Measurements from ENCODE around the gene PRRX1. TPM values are rescaled to one million over a fixed set of nuclear protein-coding genes. Genes with fewer than 3 reads are reported as not detected.

The PRRX1 gene
- total RNA-seq, 2 experiments from 2014 or later, result not detected

DNA sequence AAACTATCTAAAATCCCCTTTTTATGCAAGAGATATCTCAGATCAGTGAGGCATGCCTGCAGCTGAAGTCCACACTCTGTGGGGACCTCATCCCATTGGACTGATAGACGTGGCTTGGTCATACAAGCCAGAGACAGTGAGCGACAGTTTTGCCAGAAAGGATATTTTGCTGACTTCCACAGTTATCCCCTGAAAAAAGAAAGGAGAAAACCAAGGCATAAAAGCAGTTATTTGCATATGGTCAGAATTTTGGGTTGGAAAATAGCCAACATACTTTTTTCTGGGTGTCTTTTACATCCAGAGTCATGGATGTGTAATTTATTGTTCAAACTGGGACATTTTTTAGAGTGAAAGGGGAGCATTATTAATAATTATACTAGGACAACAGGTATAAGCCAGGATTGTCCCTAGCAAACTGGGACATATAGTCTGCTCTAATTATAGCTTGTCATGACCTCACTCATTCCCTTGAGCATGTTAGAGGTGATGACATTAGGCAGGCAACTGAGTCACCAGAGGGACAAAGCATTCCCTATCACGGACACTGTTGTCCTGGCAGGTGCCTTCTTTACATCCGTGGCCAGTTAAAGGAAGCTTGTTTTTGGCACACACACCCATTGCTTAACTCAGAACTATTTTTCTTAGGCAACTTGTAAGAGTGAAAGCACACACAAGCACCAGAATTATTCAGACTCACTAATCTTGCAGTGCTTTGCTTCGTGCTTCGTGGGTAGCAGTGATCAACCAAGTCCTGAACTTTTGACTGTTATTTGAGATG, 65.5 kb downstream of the PRRX1 start:
- Mint-ChIP-seq H3K9me3 (ENCODE audit: low read depth) (no peaks in the 10 kb centered on the region), H3K27me3 (peaks cover 2% of the 10 kb centered on the region), H3K4me1 (no peaks in the 10 kb centered on the region), H3K4me3 (no peak overlapping the region), H3K36me3 (no peaks in the 10 kb centered on the region), H3K27ac (no peak overlapping the region)
- DNase-seq (no peak), ATAC-seq (no peak)
- CTCF ChIA-PET, result no interaction called here

DNA sequence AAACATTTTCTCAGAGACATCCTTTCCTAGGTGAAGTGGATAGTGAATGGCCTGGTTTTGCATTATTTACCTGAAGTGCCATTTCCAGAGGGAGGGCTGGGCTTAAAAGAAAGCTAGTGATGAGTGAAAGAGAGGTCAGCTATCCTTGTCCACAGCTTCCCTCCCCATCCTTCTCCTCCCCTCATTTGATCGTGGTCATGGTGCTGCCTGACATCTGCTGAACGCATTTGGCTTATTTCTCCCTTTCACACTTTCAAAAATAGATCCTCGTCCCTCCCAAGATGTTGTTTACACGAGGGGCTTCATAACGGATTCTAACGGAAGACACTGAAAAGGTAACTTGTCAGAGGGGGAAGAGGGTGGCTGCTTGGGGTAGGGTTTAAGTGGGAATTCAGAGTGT, 66.1 kb downstream of the PRRX1 start:
- H3K4me1 Mint-ChIP-seq, result no peaks in the 10 kb centered on the region
- H3K4me3 Mint-ChIP-seq, result no peak overlapping the region
- DNase-seq, result no peak
- no peaks in the 10 kb centered on the region for H3K36me3 Mint-ChIP-seq
- no peaks in the 10 kb centered on the region for H3K9me3 Mint-ChIP-seq (ENCODE audit: low read depth)
- peaks cover 2% of the 10 kb centered on the region for H3K27me3 Mint-ChIP-seq
- CTCF ChIA-PET, result no interaction called here
- no peak for ATAC-seq
- no peak overlapping the region for H3K27ac Mint-ChIP-seq

DNA sequence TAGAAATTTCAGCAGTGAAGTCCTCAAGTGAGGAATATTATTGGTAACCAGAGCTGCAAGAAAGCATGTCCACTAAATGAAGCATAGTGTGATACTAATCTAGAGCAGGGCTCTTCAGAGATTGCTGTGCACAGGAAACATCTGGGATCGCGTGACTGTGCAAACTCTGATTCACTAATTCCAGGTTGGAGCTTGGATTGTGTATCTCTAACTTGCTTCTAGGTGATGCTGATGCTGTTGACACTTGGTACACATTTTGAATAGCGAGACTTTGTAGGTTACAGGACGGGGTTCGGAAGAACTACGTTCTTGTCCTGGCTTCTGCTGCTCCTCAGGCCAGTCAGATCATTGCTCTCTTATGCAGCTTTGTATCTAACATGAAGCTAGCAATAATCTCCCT, 66.5 kb downstream of the PRRX1 start:
- Mint-ChIP-seq H3K27me3 (peaks cover 2% of the 10 kb centered on the region), H3K27ac (no peak overlapping the region), H3K9me3 (ENCODE audit: low read depth) (no peaks in the 10 kb centered on the region), H3K4me1 (no peaks in the 10 kb centered on the region), H3K4me3 (no peak overlapping the region), H3K36me3 (no peaks in the 10 kb centered on the region)
- DNase-seq (no peak), ATAC-seq (no peak)
- CTCF ChIA-PET, result no interaction called here

DNA sequence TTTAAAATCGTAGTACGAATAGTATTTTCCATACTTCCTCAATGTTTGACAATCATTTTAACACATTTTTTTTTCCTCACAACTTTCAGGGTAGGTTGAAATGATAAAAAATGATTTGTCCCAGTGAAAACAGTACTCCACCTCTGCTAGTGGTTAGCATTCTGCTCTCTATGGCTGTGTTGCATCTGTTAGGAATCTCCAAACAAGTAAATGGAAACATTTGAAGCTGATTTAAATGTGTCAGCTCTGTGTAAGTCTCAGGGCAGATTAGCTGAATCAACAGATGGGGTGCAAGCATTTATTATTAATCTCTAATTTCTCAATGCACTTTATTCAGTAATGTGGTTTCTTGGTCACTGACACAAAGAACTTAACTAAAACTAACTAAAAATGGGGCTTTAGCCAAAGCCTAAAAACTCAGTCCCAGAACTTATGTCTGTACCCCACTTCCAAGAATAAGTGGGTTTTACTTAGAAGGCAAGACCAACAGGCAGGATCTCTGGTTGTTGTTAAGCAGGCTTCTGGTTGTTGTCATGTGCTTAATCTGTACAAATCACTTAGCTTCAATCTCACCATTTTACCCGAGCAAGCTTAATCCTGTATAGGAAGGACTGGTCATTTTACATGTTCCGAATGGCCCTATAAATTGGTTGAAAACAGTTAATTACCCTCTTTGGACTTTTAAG, 67.8 kb downstream of the PRRX1 start:
- H3K27ac Mint-ChIP-seq, result no peak overlapping the region
- DNase-seq, result no peak
- H3K27me3 Mint-ChIP-seq, result peaks cover 2% of the 10 kb centered on the region
- no peak overlapping the region for H3K4me3 Mint-ChIP-seq
- H3K4me1 Mint-ChIP-seq, result no peaks in the 10 kb centered on the region
- ATAC-seq, result no peak
- no peaks in the 10 kb centered on the region for H3K9me3 Mint-ChIP-seq (ENCODE audit: low read depth)
- H3K36me3 Mint-ChIP-seq, result no peaks in the 10 kb centered on the region
- CTCF ChIA-PET, result no interaction called here

DNA sequence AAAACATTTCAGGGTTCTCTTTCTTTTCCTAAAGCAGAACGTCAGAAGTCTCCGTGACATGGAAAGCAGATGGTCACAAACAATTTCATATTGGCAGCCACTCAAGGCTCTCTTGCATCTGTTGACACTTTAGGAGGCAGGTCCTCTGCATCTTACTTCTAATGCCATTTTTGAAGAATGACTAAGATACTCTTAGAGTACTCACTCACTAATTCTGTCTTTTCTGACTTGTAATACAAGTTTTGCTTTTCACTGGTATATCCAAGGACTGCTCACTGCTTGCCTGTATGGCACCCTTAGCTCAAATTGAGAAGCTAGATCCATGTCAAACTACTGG, 68.3 kb downstream of the PRRX1 start:
- Mint-ChIP-seq H3K27me3 (peaks cover 2% of the 10 kb centered on the region), H3K27ac (no peak overlapping the region), H3K4me1 (no peaks in the 10 kb centered on the region), H3K9me3 (ENCODE audit: low read depth) (no peaks in the 10 kb centered on the region), H3K36me3 (no peaks in the 10 kb centered on the region), H3K4me3 (no peak overlapping the region)
- DNase-seq (no peak), ATAC-seq (no peak)
- CTCF ChIA-PET, result no interaction called here

DNA sequence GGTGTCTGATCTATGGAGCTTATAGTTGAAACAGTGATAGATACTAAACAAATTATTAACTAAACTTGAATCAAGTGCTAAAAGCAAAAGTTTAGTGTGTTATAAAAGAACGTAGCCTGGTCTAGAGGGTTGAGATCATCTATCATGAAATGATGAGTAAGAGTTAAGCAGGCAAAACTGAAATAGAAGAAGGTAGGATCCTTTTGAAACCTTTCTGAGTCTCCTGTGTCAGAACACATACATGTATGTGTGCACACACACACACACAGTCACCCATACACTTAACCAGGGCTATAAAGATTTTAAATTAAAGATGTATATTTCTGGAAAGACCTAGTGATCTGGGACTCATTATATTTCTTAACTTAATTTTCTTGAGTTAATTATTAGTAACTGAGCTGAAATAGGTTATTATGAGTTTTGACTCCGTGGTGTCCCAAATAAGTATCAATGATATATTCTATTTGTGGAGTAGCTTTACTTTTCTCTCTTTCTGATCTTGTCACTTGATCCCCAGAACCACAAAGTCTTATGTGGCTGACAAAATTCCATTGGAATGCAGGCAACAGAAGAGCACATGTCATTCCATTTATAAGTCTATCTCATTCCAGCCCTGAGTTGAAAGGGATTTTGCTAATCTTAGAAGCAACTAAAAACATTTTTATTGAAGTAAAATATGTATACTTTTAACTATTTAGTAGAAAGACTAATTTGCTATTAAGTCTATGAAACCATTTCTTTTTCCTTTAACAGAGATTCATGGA, 70.7 kb downstream of the PRRX1 start:
- no peaks in the 10 kb centered on the region for H3K4me1 Mint-ChIP-seq
- no peak overlapping the region for H3K27ac Mint-ChIP-seq
- no peak overlapping the region for H3K4me3 Mint-ChIP-seq
- CTCF ChIA-PET, result no interaction called here
- ATAC-seq (no peak), DNase-seq (no peak)
- H3K9me3 Mint-ChIP-seq (ENCODE audit: low read depth), result no peaks in the 10 kb centered on the region
- no peaks in the 10 kb centered on the region for H3K36me3 Mint-ChIP-seq
- H3K27me3 Mint-ChIP-seq, result peaks cover 2% of the 10 kb centered on the region

DNA sequence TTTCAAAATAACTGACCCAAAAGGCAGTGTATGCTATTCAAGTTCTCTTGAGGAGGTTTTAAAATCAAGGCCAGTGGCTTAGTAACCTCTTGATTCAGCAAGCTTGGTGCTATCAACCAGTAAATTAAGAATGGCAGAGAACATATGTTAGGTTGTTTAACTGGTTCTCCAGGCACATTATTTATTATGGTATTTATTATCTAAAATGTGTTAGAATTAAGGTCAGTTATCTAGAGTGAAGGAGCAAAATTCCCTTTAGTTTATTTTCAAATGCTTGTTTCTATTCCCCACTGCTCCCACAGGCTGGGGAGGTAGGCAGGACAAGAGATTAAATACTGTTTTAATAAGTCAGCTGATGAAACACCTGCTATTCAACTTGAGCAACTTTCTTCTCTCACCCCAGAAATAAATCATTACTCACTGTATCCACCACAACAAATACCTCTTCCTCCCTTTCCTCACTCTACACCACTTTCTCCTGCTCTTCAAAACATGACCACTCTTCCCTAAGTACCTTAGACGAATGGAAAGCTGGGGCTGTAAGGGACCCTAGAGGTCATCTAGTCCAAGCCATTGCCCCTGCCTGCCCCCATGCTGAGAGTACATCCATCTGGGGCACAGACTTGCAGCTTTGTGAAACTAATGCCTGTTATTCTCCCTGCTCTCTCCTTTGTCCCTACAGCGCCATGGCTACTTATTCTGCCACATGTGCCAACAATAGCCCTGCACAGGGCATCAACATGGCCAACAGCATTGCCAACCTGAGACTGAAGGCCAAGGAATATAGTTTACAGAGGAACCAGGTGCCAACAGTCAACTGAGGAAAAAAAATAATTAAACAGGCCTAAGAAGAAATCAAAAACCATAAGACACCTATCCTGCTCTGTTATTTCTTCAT, 71.7 kb downstream of the PRRX1 start:
- Mint-ChIP-seq H3K27ac (no peak overlapping the region), H3K4me1 (no peaks in the 10 kb centered on the region), H3K9me3 (ENCODE audit: low read depth) (no peaks in the 10 kb centered on the region), H3K4me3 (no peak overlapping the region), H3K27me3 (peaks cover 2% of the 10 kb centered on the region), H3K36me3 (no peaks in the 10 kb centered on the region)
- DNase-seq (no peak), ATAC-seq (no peak)
- CTCF ChIA-PET, result no interaction called here

DNA sequence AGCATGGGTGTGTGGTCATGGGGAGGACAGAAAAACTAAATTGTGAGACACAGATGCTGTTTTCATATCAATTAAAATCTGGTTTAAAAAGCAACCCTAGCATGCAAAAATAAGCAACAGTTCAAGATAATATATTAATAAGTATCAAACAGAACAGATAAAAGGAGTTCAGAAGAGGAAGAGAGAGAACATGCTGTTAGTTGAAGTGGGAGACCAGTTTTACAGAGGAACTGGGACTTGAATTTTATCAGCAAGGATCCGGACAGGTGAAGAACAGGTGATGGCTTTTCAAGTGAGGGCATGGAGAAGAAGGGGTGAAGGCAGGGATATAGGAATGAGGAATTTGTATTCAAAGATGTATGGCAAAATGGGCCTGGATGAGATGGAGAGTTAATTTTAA, 75.9 kb downstream of the PRRX1 start:
- Mint-ChIP-seq H3K27ac (no peak overlapping the region), H3K9me3 (ENCODE audit: low read depth) (no peaks in the 10 kb centered on the region), H3K4me3 (no peak overlapping the region), H3K4me1 (no peaks in the 10 kb centered on the region), H3K36me3 (no peaks in the 10 kb centered on the region), H3K27me3 (no peaks in the 10 kb centered on the region)
- ATAC-seq, result no peak
- CTCF ChIA-PET, result no interaction called here
- DNase-seq, result no peak

DNA sequence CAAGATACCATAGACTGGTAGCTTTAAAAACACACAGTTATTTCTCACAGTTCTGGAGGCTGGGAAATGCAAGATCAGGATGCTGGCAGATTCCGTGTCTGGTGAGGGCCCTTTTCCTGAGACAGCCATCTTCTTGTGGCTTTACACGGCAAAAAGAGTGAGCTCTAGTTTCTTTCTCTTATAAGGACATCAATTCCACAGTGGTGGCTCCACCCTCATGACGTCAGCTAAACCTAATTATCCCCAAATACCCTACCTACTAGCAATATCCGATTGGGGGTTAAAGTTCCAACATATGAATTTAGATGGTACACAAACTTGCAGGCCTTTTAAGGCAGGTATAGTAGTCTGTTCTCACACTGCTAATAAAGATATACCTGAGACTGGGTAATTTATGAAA, 77.7 kb downstream of the PRRX1 start:
- Mint-ChIP-seq H3K36me3 (no peaks in the 10 kb centered on the region), H3K27ac (no peak overlapping the region), H3K27me3 (no peaks in the 10 kb centered on the region), H3K9me3 (ENCODE audit: low read depth) (no peaks in the 10 kb centered on the region), H3K4me1 (no peaks in the 10 kb centered on the region), H3K4me3 (no peak overlapping the region)
- DNase-seq (no peak), ATAC-seq (no peak)
- CTCF ChIA-PET, result no interaction called here

DNA sequence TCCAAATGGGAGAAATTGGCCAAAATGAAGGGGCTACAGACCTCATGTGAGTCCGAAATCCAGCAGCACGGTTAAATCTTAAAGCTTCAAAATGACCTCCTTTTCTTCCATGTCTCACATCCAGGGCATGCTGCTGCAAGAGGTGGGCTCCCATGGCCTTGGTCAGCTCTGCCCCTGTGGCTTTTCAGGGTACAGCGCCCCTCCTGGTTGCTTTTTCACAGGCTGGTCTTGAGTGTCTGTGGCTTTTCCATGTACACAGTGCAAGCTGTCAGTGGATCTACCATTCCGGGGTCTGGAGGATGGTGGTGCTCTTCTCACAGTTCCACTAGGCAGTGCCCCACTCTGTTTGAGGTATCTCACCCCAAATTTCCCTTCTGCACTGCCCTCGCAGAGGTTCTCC, 78.7 kb downstream of the PRRX1 start:
- Mint-ChIP-seq H3K9me3 (ENCODE audit: low read depth) (no peaks in the 10 kb centered on the region), H3K4me3 (no peak overlapping the region), H3K36me3 (no peaks in the 10 kb centered on the region), H3K4me1 (no peaks in the 10 kb centered on the region), H3K27ac (no peak overlapping the region), H3K27me3 (no peaks in the 10 kb centered on the region)
- CTCF ChIA-PET, result no interaction called here
- ATAC-seq (no peak), DNase-seq (no peak)

DNA sequence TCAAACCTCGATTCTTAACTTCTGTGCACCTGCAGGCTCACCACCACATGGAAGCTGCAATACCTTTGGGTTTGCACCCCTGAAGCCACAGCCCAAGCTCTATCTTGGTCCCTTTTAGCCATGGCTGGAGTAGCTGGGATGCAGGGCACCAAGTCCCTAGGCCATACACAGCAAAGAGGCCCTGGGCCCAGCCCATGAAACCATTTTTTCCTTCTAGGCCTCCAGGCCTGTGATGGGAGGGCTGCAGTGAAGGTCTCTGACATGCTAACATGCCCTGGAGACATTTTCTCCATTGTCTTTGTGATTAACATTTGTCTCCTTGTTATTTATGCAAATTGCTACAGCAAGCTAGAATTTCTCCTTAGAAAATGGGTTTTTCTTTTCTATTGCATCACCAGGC, 79.2 kb downstream of the PRRX1 start:
- Mint-ChIP-seq H3K36me3 (no peaks in the 10 kb centered on the region), H3K4me3 (no peak overlapping the region), H3K4me1 (no peaks in the 10 kb centered on the region), H3K27me3 (no peaks in the 10 kb centered on the region), H3K9me3 (ENCODE audit: low read depth) (no peaks in the 10 kb centered on the region), H3K27ac (no peak overlapping the region)
- ATAC-seq, result no peak
- DNase-seq, result no peak
- CTCF ChIA-PET, result no interaction called here

DNA sequence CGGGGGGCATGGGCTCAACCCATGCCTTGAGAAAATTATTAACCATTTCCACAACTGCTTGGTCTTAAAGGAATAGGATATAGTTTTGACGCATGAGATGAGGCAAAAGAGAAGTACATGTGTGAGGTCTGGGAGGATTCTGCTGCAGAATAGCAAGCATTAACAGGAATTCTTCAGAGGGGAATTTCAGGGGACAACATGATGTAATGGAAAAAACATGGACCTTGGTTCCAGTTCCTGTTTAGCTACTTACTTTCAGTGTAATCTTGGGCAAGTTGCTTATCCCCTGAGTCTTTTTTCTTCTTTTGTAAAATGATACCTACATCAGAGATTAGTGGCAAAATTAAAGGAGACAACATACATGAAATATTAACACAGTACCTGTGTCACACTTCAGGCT, 85.6 kb downstream of the PRRX1 start:
- H3K4me3 Mint-ChIP-seq, result no peak overlapping the region
- CTCF ChIA-PET, result no interaction called here
- no peaks in the 10 kb centered on the region for H3K36me3 Mint-ChIP-seq
- H3K9me3 Mint-ChIP-seq (ENCODE audit: low read depth), result no peaks in the 10 kb centered on the region
- no peak for DNase-seq
- no peak overlapping the region for H3K27ac Mint-ChIP-seq
- no peaks in the 10 kb centered on the region for H3K4me1 Mint-ChIP-seq
- ATAC-seq, result no peak
- H3K27me3 Mint-ChIP-seq, result peaks cover 3% of the 10 kb centered on the region

DNA sequence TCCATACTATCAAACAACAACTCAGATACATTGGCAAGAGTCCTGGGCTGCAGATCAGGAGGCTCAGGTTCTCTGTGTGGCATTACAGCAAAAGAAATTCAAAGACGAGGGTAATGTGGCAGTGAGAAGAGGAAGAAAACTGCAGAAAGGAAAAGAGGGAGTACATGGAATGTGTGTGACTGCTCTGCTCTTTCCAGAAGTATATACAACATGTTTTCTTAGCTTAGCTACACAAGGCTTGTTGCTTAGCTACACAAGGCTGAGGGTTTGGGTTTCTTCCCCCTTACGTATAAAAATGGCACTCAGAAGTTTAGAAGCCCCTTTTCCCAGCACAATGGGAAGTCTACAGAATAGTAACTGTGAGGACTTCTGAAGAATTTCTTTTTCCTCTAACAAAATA, 86.0 kb downstream of the PRRX1 start:
- Mint-ChIP-seq H3K4me1 (no peaks in the 10 kb centered on the region), H3K27ac (no peak overlapping the region), H3K9me3 (ENCODE audit: low read depth) (no peaks in the 10 kb centered on the region), H3K36me3 (no peaks in the 10 kb centered on the region), H3K27me3 (peaks cover 3% of the 10 kb centered on the region), H3K4me3 (no peak overlapping the region)
- ATAC-seq, result no peak
- no peak for DNase-seq
- CTCF ChIA-PET, result no interaction called here

All from activated CD8-positive, alpha-beta memory T cell treated with anti-CD3 and anti-CD28 coated beads, Interleukin-2, amount 10 ng/mL, durations not matched to agents 7 days and 5 days (primary cell).